HL-60 (cell line): ENCODE results near the gene MROH7.

Source experiments
- DNase-seq, 2 experiments: peaks; one replicate each; pipeline ENCODE4 v3.0.0-alpha.2; 2010 to 2020; ENCODE audit warnings: low read depth in 1 of 2, low spot score in 1 of 2
- H3K27ac ChIP-seq: fragments of 250-450 bp; sonication (Bioruptor Pico); replicated peaks from 2 replicates; pipeline ENCODE4 v1.5.1; 2020; ENCODE audit warnings: mild to moderate bottlenecking, moderate library complexity
- H3K27me3 ChIP-seq: fragments of 250-450 bp; sonication (Bioruptor Pico); 2 replicates; pipeline ENCODE4 v1.5.1; 2021; ENCODE audit warnings: mild to moderate bottlenecking, moderate library complexity; ENCODE audit not compliant: insufficient read depth, poor library complexity, severe bottlenecking
- H3K4me3 ChIP-seq: replicated peaks from 2 replicates; pipeline ENCODE4 v1.5.1; 2011; ENCODE audit warnings: mild to moderate bottlenecking, control low read depth, low read length; ENCODE audit not compliant: insufficient read depth
- GABPA ChIP-seq: IDR thresholded peaks from 2 replicates; pipeline ENCODE4 v1.6.1; 2012; ENCODE audit warnings: low read depth
- POLR2AphosphoS5 ChIP-seq: IDR thresholded peaks from 2 replicates; pipeline ENCODE4 v1.6.1; 2012; ENCODE audit warnings: low read depth
- SPI1 ChIP-seq: IDR thresholded peaks from 2 replicates; pipeline ENCODE4 v1.6.1; 2012; ENCODE audit warnings: low read depth, mild to moderate bottlenecking, borderline replicate concordance
- TF ChIP-seq, protein P1 (sequence below): IDR thresholded peaks from one replicate; pipeline ENCODE4 v1.5.1; 2011; ENCODE audit warnings: low read length, control low read depth, inconsistent platforms; ENCODE audit not compliant: insufficient read depth
- TF ChIP-seq, protein P2 (sequence below): IDR thresholded peaks from 2 replicates; pipeline ENCODE4 v1.6.1; 2012; ENCODE audit warnings: low read depth; ENCODE audit not compliant: insufficient replicate concordance

MROH7 gene

DNA sequence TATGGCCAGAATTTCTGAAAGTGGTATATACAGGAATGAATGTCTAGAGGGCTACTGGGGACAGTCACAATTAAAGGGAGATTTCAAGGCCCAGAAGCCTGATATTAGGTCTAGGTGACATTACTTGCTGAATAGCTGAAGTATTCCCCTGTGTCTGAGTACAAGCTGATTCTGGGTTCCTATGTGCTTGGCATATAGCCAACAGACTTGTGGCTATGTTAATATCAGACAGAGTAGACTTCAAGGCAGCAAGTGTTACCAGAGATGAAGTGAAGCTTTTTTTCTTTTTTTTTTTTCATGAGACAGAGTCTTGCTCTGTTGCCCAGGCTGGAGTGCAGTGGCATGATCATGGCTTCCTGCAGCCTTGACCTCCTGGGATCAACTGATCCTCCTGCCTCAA, 82.4 kb downstream of the MROH7 start:
- no peak for TF ChIP-seq GABPA
- TF ChIP-seq, protein P1, sequence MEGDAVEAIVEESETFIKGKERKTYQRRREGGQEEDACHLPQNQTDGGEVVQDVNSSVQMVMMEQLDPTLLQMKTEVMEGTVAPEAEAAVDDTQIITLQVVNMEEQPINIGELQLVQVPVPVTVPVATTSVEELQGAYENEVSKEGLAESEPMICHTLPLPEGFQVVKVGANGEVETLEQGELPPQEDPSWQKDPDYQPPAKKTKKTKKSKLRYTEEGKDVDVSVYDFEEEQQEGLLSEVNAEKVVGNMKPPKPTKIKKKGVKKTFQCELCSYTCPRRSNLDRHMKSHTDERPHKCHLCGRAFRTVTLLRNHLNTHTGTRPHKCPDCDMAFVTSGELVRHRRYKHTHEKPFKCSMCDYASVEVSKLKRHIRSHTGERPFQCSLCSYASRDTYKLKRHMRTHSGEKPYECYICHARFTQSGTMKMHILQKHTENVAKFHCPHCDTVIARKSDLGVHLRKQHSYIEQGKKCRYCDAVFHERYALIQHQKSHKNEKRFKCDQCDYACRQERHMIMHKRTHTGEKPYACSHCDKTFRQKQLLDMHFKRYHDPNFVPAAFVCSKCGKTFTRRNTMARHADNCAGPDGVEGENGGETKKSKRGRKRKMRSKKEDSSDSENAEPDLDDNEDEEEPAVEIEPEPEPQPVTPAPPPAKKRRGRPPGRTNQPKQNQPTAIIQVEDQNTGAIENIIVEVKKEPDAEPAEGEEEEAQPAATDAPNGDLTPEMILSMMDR: no peak
- TF ChIP-seq, protein P2, sequence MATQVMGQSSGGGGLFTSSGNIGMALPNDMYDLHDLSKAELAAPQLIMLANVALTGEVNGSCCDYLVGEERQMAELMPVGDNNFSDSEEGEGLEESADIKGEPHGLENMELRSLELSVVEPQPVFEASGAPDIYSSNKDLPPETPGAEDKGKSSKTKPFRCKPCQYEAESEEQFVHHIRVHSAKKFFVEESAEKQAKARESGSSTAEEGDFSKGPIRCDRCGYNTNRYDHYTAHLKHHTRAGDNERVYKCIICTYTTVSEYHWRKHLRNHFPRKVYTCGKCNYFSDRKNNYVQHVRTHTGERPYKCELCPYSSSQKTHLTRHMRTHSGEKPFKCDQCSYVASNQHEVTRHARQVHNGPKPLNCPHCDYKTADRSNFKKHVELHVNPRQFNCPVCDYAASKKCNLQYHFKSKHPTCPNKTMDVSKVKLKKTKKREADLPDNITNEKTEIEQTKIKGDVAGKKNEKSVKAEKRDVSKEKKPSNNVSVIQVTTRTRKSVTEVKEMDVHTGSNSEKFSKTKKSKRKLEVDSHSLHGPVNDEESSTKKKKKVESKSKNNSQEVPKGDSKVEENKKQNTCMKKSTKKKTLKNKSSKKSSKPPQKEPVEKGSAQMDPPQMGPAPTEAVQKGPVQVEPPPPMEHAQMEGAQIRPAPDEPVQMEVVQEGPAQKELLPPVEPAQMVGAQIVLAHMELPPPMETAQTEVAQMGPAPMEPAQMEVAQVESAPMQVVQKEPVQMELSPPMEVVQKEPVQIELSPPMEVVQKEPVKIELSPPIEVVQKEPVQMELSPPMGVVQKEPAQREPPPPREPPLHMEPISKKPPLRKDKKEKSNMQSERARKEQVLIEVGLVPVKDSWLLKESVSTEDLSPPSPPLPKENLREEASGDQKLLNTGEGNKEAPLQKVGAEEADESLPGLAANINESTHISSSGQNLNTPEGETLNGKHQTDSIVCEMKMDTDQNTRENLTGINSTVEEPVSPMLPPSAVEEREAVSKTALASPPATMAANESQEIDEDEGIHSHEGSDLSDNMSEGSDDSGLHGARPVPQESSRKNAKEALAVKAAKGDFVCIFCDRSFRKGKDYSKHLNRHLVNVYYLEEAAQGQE: no peak
- TF ChIP-seq SPI1: no peak
- no peak for TF ChIP-seq POLR2AphosphoS5
- H3K27ac ChIP-seq: no peak overlapping the region
- DNase-seq: no peak
- no peak overlapping the region for H3K4me3 ChIP-seq
- H3K27me3 ChIP-seq: no peaks in the 10 kb centered on the region

DNA sequence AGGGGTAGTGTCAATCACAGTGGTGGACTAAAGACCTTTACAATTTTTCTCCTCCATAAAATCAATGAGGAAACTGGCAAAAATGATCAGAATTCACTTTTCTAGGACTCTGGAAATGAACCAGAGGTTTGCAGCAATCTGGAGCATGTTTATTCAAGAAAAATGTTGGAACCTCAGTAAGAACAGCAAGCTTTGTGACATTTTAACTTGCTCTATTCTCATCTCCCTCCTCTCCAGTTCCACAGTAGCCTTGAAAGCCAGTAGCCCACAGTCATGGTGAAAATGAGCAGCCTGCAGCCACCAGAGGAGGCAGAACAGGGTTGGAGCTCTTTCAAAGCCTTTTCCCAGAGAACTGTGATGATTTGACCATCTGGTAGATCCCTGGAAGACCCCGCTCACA, 83.2 kb downstream of the MROH7 start:
- no peak overlapping the region for H3K27ac ChIP-seq
- TF ChIP-seq POLR2AphosphoS5: no peak
- no peak for TF ChIP-seq GABPA
- TF ChIP-seq, protein P1: no peak
- no peak for TF ChIP-seq SPI1
- TF ChIP-seq, protein P2: no peak
- H3K27me3 ChIP-seq: no peaks in the 10 kb centered on the region
- DNase-seq: no peak
- no peak overlapping the region for H3K4me3 ChIP-seq

DNA sequence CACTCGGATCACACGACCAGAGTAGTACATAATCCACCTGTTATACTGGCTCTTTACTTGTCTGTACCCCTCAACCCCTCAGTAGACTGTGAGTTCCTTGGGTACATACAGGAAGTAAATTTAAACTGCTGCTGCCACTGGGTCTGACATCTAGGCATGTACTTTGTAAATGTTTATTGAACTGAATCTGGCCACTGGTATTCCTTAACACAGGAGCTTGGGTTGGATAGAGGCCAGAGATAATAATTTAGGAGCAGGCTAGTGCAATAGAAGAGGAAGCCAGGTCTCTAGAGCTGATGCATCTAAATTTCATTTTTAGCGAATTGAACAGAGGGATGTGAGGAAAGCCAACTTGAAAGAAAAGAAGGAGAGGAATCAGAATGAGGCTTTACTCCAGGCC, 86.4 kb downstream of the MROH7 start:
- TF ChIP-seq SPI1: no peak
- TF ChIP-seq, protein P1: no peak
- no peak for TF ChIP-seq POLR2AphosphoS5
- DNase-seq: no peak
- H3K27me3 ChIP-seq: no peaks in the 10 kb centered on the region
- H3K27ac ChIP-seq: no peak overlapping the region
- H3K4me3 ChIP-seq: no peak overlapping the region

DNA sequence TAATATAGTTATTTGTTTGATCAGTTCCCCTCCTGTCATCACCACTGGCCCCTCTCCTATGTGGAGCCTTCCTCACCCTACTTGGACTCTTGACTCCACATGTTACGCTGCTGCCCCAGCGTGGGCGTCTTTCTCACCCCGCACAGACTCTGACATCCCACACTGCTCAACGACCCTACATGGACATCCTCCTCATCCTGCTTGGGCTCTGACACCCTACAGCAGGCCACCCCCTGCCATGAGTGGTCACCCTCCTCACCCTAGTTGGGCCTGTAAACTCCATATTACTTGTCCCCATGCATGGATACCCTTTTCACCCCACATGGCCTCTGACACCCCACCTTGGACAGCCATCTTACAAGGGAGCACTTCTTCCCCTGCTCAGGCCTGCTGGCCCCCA, 95.1 kb downstream of the MROH7 start:
- TF ChIP-seq SPI1: no peak
- TF ChIP-seq POLR2AphosphoS5: no peak
- TF ChIP-seq GABPA: no peak
- TF ChIP-seq, protein P2: no peak
- TF ChIP-seq, protein P1: no peak
- Histone ChIP-seq H3K27me3 (no peaks in the 10 kb centered on the region), H3K27ac (no peak overlapping the region), H3K4me3 (no peak overlapping the region)
- no peak for DNase-seq
